Middle frontal gyrus (tissue), 1 donor: ENCODE measurements around the gene DCC.

Experiments
- DNase-seq: peaks from one replicate; pipeline ENCODE4 v3.0.0-alpha.2; 2015; ENCODE audit warnings: low spot score; ENCODE audit errors: extremely low spot score

The DCC gene

GRCh38 chr18:53360501-53361443 lies 1020.8 kb downstream of the DCC start:
- no peak for DNase-seq

- no peak for DNase-seq
Measured at GRCh38 chr18:53375621-53376020, 1035.6 kb downstream of the DCC start.

- peak; percentile 31 for DNase-seq
Measured at GRCh38 chr18:53380063-53380639, 1040.2 kb downstream of the DCC start.

GRCh38 chr18:53382870-53383269 lies 1042.9 kb downstream of the DCC start:
- DNase-seq = no peak

GRCh38 chr18:53385889-53386288 lies 1045.9 kb downstream of the DCC start:
- DNase-seq = no peak

GRCh38 chr18:53387581-53387980 lies 1047.6 kb downstream of the DCC start:
- DNase-seq = no peak

GRCh38 chr18:53402670-53403069 lies 1062.7 kb downstream of the DCC start:
- no peak for DNase-seq

- DNase-seq = no peak
Measured at GRCh38 chr18:53408271-53408670, 1068.3 kb downstream of the DCC start.

GRCh38 chr18:53411511-53411910 lies 1071.5 kb downstream of the DCC start:
- DNase-seq = no peak

- no peak for DNase-seq
Measured at GRCh38 chr18:53417003-53417402, 1077.0 kb downstream of the DCC start.

GRCh38 chr18:53421869-53422268 lies 1081.9 kb downstream of the DCC start:
- no peak for DNase-seq

- no peak for DNase-seq
Measured at GRCh38 chr18:53422896-53423295, 1082.9 kb downstream of the DCC start.

GRCh38 chr18:53426666-53427184 lies 1086.7 kb downstream of the DCC start:
- DNase-seq = no peak

GRCh38 chr18:53441761-53442414 lies 1101.9 kb downstream of the DCC start:
- DNase-seq = no peak

GRCh38 chr18:53442415-53442783 lies 1102.4 kb downstream of the DCC start:
- DNase-seq = no peak

GRCh38 chr18:53443336-53443735 lies 1103.3 kb downstream of the DCC start:
- DNase-seq = no peak

- no peak for DNase-seq
Measured at GRCh38 chr18:53443831-53444230, 1103.8 kb downstream of the DCC start.

- DNase-seq = no peak
Measured at GRCh38 chr18:53451902-53452301, 1111.9 kb downstream of the DCC start.

- peak; percentile 6 for DNase-seq
Measured at GRCh38 chr18:53457068-53457467, 1117.1 kb downstream of the DCC start.

- DNase-seq = no peak
Measured at GRCh38 chr18:53458268-53458667, 1118.3 kb downstream of the DCC start.

GRCh38 chr18:53458944-53459580 lies 1119.1 kb downstream of the DCC start:
- DNase-seq = no peak

GRCh38 chr18:53467756-53468155 lies 1127.8 kb downstream of the DCC start:
- no peak for DNase-seq
